HuH-7 (cell line): Measurements from ENCODE around the gene MOB4.
A peak's percentile ranks its signal among the peaks of the same experiment; 100 is the strongest.
"Not testable (repeated sequence)": the region's sequence is repeated elsewhere in the genome, so short reads cannot be mapped to it uniquely, and the experiment has no call there.

Experiments
- DNase-seq: peaks from one replicate; pipeline ENCODE4 v3.0.0; 2011; ENCODE audit warnings: low spot score

MOB4 gene

DNA sequence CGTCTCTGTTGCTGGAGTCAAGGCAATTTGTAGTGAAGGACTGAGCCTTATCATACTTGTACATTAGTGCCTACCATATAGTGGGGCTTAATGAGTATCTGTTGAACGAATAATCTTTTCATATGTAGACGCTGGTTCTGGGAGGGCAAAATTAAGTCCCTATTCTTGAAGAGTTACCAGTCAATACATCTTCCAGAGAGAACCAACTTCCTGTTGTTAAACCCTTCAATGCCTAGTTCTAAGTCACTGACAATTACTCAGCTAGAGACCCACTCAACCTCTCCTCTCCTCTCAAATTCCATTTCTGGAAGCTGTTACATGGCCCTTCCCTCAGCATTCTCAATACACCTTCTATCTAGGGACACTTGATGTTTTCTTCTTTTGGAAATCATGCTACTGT lies 1.1 kb upstream of the MOB4 start:
- no peak for DNase-seq

DNA sequence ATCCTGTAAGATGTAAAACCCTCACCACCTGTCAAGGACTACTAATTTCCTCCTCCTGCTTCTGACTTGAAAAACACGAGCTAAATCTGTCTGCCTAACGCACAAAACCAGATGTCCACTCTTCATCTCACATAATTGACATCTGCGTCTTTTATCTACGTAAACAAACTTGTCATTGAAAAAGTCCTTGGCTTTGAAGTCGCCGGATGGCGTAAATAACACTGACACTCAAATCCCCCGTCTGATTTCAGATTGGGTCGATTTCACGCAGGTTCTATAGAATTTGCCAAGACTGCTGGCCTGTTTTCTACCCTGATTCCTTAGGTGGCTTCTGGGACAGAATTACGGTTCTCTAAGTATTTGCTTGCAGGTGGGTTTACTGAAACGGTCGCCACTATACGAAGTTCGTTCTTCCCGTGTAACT lies 539 bp upstream of the MOB4 start:
- no peak for DNase-seq

DNA sequence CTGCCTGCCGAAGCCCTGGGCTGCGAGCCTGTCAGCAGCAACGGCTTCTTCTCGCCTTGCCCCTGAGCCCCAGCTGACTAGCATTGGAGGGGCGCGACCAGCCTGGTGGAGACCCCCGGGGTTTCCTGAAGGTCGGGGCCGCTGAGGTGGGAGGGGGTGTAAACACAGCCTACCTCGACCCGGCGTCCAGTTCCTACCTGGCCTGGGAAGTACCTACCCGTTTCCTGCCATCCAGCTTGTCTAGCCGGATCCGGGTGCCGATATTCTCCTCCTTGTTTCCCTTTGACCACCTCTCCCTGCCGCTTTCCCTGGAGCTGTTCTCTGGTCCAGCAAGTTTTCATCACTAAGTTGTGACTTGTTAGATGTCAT lies 511 bp downstream of the MOB4 start:
- DNase-seq: peak; percentile 48

DNA sequence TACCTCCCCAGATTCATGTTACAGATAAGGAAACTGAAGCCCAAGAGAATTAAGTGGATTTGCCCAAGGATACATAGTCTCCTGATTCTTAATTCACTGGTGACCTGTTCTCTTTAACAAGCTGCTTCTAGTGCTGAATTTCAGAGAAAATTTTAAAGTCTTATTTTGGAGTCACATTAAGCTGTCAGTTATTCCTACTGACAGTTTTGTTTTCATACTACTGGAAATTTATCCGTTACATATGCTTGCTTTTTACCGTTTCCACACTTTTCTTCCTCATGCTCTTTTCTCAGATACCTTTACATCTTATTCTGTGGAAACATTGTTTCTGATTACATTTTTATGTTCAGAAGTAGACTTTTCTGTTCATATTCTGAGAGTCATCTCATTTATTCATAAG lies 1.3 kb downstream of the MOB4 start:
- DNase-seq: no peak

DNA sequence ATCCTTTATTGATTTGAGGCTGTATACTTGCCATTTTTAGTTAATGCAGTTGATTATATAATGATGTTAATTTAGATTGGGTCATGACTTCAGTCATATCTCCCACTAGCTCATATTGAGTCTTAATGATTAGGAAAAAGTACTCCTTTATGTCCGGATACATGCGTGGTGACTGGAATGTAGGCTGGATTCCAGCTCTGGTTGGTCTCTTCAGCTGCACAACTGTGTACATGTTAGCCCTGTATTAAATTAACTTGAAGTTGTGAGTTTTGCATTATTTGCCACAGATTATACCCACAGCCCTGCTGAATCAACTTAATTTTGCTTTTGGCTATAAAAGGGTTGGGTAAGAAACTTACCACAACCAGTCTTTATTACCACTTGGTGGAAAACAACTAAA lies 22.5 kb downstream of the MOB4 start:
- no peak for DNase-seq

DNA sequence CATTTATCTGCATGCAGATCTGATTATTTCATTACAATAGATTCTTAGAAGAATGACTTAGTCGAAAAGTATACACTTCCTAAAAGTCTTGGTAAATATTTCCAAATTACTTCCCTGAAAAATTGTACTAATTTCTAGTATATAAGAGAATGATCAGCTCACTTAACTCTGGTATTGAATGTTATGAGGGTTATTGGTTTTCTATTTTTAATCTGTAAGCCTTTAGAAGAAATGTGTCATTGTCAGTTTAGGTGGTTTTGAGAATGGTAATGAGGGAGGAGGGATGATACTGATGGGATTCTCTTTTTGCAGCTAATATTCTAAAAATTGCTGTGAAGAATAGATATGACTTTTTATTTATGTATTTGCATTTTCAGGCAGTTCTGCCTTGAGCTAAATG lies 23.9 kb downstream of the MOB4 start:
- no peak for DNase-seq

DNA sequence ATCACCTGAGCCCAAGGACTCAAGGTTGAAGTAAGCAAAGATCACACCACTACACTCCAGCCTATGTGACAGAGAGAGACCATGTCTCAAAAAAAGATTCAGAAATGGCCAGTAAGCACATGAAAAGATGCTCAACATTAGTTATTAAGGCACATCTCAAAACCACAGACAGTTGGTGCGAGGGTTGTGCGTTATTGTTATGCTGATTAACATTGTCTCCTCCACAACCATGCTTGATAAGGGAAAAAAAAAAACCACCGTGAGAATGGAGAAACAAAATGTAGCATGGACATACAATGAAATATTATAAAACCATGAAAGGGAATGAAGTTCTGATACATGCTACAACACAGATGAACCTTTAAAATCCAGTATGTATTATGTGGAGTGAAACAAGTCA lies 27.3 kb downstream of the MOB4 start:
- DNase-seq: no peak

DNA sequence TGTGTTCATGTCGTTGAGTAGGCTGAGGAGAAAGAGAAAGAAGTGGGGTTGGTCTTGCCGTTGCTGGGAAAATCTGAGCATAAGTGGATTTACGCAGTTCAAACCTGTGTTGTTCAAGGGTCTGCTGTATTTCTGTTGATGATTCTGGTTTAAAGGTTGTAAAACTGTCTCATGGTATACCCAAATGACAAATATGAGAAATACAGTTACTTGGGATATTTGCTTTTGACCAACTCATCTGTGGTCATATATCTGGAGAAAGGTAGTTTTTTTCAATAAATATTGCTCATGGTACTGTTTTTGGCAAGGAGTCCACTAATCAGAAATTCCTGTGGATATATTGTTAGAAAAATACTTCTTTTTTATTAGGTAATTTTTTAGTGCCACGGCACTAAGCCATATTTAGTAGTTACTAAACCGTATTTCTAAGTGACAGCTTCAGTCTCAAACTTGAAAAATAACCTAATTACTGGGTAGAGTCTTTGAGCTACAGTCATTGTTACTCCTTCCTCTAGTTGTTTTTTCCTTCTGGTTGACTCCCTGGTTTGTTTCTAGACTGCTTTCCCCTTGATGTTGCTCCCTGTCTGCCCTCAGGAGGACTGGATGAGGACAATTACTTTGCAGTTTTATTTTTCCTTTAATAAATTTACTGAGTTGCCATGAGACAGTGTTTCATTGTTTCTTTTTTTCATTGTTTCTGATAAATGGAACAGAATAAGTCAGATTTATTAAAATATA lies 31.5 kb downstream of the MOB4 start:
- DNase-seq: no peak

DNA sequence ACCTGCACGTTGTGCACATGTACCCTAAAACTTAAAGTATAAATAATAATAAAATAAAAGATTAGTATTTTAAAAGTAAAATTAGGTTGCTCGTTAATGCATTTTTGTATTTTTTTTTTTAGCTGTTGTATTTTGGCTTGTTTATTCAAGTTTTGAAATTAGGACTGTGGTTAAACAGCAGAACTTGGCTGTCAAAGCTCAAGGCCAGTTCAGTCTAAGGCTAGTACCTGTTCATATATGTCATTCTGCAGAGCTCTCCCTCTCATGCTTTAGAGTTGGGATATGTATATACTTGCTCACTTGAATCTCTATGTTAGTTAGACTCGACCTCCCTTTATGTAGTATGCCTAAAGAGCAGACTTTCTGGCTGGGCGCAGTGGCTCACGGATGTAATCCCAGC lies 32.7 kb downstream of the MOB4 start:
- no peak for DNase-seq

DNA sequence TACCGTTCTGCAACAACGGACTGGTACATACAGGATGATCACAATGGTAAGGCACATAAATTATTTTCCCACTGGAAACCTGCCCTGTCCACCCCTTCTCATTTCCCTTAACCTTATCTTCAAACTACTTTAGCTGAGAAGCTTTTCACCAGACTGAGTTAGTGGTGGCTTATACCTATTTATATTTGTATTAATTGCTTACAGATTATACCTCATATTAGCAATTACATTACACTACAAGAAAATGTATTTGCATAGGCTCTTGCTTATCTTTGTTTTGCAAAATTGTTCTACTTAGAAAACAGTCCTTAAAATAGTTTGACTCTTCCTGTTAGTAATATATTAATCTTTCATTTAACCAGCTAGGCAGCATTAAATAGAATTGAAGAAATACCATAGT lies 35.4 kb downstream of the MOB4 start:
- DNase-seq: not testable (repeated sequence)

DNA sequence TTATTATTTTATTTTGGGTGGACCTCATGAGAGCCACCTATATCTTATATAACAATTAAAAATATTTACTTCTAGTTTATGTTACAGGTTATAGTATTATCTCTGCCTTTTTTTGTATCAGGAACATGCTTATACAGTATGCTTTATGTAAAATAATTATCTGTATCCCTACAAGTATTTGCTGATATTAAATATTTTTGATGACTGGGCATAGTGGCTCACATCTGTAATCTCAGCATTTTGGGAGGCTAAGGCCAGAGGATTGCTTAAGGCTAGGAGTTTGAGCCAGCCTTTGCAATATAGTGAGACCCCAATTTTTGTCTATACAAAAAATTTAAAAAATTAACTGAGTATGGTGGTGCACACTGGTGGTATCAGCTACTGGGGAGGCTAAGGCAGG lies 39.6 kb downstream of the MOB4 start:
- DNase-seq: no peak

DNA sequence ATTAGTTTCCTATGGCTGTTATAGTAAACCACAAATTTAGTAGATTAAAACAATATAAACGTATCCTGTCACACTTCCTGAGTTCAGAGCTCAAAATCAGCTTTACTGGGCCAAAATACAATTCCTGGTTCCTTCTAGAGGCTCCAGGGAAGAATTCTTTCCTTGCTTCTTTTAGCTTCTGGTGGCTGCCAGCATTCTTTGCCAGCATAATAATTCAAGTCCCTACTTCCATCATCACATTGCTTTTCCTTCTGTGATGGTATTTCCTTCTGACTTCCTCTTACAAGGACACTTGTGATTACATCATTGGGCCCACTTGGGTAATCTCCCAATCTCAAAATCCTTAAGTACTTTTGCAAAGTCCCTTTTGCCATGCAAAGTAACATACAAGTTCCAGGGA lies 40.6 kb downstream of the MOB4 start:
- no peak for DNase-seq

DNA sequence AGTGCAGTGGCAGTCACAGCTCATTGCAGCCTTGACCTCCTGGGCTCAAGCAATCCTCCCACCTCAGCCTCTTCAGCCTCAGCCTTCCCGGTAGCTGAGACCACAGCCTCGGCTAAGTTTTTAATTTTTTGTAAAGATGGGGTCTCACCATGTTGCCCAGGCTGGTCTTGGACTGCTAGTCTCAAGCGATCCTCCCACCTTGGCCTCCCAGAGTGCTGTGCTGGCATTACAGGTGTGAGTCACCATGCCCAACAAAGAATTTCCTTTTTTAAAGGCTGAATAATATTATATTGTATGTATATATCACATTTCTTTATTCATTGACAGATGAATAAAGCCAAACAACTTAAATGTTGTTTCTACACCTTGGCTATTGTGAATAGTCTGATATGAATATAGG lies 42.5 kb downstream of the MOB4 start:
- DNase-seq: no peak

DNA sequence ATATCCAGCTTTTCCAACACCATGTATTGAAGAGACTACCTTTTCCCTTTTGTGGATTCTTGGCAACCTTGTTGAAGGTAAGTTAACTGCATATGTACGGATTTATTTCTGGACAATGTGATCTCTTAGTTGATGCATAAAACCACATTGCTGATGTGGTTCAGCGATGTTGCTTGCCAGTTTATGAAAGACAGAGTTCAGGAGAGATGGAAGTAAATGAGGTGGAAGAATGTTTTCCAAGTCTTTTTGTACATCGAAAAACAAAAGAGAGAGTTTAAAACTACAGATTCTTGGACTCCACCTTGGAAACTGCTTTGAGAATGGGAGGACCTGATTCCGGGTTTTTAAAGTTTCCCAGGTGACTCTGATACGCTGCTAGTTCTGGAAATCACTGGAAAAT lies 43.8 kb downstream of the MOB4 start:
- DNase-seq: no peak

DNA sequence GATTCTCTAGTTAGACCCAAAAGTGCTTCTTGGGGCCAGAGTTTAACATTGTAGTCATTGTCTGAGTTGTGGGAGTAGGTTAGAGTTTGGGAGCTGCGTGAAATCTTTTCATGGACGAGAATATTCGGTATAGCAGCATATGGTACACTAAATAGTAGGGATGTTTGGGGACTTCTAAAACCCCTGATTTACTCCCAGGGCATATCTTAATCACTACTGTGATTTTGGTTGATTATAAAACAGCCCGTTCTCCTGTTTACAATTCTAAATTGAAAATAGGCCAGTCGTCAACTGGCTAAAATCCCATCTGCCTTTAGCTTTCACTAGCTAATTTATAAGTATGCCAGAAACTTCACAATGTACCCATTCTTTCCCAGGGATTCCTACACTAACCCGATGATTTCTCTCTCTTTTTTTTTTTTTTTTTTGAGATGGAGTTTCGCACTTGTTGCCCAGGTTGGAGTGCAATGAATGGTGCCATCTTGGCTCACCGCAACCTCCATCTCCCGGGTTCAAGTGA lies 44.3 kb downstream of the MOB4 start:
- DNase-seq: no peak

DNA sequence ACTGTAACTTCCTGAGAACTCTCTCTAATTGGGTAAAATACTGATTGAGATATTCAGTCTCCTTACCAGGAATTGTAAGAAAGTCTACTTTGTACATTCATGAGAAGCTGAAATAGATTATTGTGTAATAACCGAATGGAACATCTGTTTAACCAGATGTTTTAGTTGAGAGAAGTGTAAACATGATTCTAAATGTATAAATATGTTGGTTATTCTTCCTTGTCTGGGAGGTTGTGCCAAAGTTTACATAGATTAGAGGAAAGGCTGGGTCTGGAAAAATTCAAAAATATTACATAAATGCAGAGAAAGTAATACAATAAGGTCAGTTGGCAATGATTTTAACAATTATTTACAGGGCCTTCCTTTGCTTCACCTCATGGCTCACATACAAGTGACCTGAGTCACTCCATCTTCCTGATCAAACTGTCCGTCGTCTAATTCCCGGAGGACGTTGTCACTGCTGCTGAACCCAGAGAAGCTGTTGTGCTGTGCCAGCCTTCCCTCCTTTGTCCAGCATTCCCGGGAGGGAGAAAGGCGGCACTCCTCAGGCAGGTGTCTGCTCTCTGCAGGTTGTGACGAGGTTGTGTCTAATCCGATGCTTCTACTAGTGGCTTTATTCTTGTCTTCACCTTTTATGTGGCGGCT lies 55.9 kb downstream of the MOB4 start:
- no peak for DNase-seq

DNA sequence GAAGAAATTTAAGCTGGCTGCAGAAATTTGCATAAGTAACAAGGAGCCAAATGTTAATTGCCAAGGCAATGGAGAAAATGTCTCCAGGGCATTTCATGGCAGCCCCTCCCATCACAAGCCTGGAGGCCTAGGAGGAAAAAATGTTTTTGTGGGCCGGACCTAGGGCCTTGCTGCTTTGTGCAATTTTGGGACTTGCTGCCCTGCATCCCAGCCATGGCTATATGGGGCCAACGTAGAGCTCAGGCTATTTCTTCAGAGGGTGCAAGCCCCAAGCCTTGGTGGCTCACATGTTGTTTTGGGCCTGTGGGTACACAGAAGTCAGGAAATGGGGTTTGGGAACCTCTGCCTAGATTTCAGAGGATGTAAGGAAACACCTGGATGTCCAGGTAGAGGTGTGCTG lies 57.7 kb downstream of the MOB4 start:
- no peak for DNase-seq

DNA sequence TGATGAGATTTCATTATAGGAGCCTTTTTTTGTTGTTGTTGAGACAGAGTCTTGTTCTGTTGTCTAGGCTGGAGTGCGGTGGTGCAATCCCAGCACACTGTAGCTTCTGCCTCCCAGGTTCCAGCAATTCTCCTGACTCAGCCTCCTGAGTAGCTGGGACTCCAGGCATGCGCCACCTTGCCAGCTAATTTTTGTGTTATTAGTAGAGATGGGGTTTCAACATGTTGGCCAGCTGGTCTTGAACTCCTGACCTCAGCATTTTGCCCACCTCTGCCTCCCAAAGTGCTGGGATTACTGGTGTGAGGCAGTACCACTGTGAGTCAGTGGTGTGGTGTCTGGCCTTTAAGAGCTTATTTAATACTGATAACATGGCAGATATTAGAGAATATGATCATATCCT lies 60.1 kb downstream of the MOB4 start:
- no peak for DNase-seq

DNA sequence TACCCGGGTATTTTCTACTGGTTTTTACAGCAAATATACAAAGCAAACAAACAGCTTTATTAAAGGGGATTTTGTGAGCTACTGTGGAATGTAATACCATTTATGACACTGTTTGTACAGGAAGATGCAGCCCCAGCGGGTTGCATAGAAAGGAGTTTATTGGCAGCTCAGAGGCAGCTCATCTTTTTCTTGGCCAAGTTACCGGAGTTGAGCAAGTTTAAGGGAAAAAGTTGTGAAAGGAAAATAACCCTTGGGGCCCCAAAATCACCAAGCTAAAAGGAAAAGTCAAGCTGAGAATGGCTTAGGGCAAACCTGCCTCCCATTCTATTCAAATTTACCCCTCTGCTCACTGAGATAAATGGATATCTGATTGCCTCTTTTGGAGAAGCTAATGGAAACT lies 60.8 kb downstream of the MOB4 start:
- DNase-seq: peak; percentile 26

DNA sequence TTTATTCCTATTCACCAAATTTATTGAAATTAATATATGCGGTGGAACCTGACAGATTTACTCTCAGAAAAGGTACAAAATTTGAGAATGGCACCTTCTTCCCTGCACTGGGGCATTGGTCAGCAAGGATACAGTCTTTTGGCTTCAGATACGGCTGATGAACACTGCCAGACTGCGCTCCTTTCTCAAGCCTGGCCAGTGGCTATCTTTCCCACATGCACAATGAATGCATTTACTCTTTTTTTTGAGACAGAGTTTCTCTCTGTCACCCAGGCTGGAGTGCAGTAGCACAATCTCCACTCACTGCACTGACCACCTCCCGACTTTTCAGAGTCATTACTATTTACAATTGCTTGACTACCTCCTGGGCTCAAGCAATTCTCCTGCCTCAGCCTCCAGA lies 61.6 kb downstream of the MOB4 start:
- DNase-seq: no peak

DNA sequence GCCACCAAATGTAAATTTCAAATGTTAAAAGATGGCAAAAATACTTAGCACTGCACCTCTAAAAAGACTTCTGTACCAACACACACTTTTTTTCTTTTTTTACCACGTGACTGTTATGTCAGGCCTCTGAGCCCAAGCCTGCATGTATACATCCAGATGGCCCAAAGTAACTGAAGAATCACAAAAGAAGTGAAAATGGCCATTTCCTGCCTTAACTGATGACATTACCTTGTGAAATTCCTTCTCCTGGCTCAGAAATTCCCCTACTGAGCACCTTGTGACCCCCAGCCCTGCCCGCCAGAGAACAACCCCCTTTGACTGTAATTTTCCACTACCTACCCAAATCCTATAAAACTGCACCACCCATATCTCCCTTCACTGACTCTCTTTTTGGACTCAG lies 62.4 kb downstream of the MOB4 start:
- DNase-seq: not testable (repeated sequence)

DNA sequence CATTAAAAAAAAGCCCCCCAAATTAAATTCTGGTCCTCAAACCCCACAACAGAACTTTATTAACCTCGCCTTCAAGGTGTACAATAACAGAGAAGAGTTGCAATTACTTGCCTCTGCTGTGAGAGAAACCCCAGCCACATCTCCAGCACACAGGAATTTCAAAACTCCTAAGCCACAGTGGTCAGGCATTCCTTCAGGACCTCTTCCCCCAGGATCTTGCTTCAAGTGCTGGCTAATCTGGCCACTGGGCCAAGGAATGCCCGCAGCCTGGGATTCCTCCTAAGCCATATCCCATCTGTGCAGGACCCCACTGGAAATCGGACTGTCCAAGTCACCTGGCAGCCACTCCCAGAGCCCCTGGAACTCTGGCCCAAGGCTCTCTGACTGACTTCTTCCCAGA lies 64.3 kb downstream of the MOB4 start:
- DNase-seq: not testable (repeated sequence)

DNA sequence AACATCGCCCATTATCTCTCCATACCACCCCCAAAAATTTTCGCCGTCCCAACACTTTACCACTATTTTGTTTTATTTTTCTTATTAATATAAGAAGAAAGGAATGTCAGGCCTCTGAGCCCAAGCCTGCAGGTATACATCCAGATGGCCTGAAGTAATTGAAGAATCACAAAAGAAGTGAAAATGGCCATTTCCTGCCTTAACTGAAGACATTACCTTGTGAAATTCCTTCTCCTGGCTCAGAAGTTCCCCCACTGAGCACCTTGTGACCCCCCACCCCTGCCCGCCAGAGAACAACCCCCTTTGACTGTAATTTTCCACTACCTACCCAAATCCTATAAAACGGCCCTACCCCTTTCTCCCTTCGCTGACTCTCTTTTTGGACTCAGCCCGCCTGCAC lies 71.4 kb downstream of the MOB4 start:
- DNase-seq: not testable (repeated sequence)
